ENCODE measurements around the gene SYTL3.

GRCh38 chr6:158705386-158706126, 55.7 kb downstream of the SYTL3 start:
- TF ChIP-seq POLR2A (IDR thresholded peaks at IDR 0.05) (no peak), CTCF (IDR thresholded peaks at IDR 0.05 in 4 of 5, conservative IDR thresholded peaks at IDR 0.05 in 1 of 5) (no peak)

Data from gastrocnemius medialis (tissue), 4 donors.